Left renal pelvis (tissue), 4 donors: ENCODE data around the gene ZPR1. TPM values are rescaled to one million over a fixed set of nuclear protein-coding genes. Genes with fewer than 3 reads are reported as not detected.

Experiments used
- DNase-seq, 4 donors: peaks; one replicate each; pipeline ENCODE4 v3.0.0-alpha.2; 2013; ENCODE audit warnings: low read depth in 4 of 4, low spot score in 3 of 4
- polyA plus RNA-seq, 4 donors: library from polyadenylated mRNA; unstranded; fragments of 120-200 nt; gene quantifications; one replicate each; pipeline ENCODE4 v1.2.1, GENCODE V29; 2013; ENCODE audit not compliant: insufficient read length in 4 of 4

The ZPR1 gene
- polyA plus RNA-seq, 4 donors, result 30.7 to 59.8 (median 56.4) TPM

GRCh38 chr11:116725434-116726221 lies 62.2 kb downstream of the ZPR1 start:
- no peak for DNase-seq

- DNase-seq, result no peak
Measured at GRCh38 chr11:116724813-116725212, 63.0 kb downstream of the ZPR1 start.

Other genes with a start within 250 kb of the ZPR1 start
- gene BUD13, start 15.0 kb downstream of the ZPR1 start, polyA plus RNA-seq, result 10 to 100 TPM; 30.6 to 38.9 (median 34.4) TPM
- gene APOA5, start 3.9 kb upstream of the ZPR1 start, polyA plus RNA-seq, result not detected
- not detected for gene APOA4, start 35.3 kb upstream of the ZPR1 start, polyA plus RNA-seq
- gene APOC3, start 41.9 kb upstream of the ZPR1 start, polyA plus RNA-seq, result 10 to 100 TPM in 2 of 4 donors, 1 to 10 TPM in 2; 3.2 to 13.7 (median 9.4) TPM
- 100 to 1,000 TPM in 2 of 4 donors, 10 to 100 TPM in 2; 53.5 to 128 (median 89.6) TPM for gene APOA1, start 49.6 kb upstream of the ZPR1 start, polyA plus RNA-seq